ENCODE data around the gene DALRD3.

DNA sequence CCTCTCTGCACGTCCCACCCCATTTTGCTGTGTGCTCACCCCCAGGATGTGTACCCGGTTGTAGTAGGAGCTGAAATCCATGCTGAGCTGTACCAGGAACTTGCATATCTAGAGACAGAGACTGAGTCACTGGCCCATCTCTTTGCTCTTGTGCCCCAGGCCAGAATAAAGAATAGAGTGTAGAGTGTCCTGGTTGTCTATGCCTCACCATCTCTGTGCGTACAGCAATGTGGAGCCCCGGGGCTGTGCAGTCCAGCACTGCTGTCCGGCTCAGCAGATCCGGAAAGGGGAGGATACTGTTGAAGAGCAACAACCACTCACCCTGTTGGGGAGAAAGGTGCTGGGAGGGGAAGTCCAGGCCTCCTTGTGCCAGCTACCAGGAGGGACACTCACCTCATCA lies 2.6 kb downstream of the DALRD3 start:
- TF ChIP-seq, protein P1, sequence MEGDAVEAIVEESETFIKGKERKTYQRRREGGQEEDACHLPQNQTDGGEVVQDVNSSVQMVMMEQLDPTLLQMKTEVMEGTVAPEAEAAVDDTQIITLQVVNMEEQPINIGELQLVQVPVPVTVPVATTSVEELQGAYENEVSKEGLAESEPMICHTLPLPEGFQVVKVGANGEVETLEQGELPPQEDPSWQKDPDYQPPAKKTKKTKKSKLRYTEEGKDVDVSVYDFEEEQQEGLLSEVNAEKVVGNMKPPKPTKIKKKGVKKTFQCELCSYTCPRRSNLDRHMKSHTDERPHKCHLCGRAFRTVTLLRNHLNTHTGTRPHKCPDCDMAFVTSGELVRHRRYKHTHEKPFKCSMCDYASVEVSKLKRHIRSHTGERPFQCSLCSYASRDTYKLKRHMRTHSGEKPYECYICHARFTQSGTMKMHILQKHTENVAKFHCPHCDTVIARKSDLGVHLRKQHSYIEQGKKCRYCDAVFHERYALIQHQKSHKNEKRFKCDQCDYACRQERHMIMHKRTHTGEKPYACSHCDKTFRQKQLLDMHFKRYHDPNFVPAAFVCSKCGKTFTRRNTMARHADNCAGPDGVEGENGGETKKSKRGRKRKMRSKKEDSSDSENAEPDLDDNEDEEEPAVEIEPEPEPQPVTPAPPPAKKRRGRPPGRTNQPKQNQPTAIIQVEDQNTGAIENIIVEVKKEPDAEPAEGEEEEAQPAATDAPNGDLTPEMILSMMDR (IDR thresholded peaks at IDR 0.05): no peak
- TF ChIP-seq POLR2A (IDR thresholded peaks at IDR 0.05) (no peak), EP300 (IDR thresholded peaks at IDR 0.05) (no peak)

Data from stomach (tissue), 4 donors.